Caki2 (cell line): ENCODE data around the gene EFCAB6. TPM values are rescaled to one million over a fixed set of nuclear protein-coding genes. Genes with fewer than 3 reads are reported as not detected.

Source experiments
- DNase-seq: peaks from one replicate; pipeline ENCODE4 v3.0.0-alpha.2; 2015; ENCODE audit warnings: low read depth
- in situ Hi-C: cut with HindIII; loops from 2 replicates; pipeline ENCODE4 v1.10.0; 2016; ENCODE audit warnings: low sequenced_read_pairs, low pct_unique_long_range_greater_than_20kb, mixed read lengths
- total RNA-seq: library from RNA; depleted of rRNA; stranded (reverse); fragments of >200 nt; shearing (Covaris generic); gene quantifications from 2 replicates; pipeline ENCODE4 v1.2.3, GENCODE V29; 2014; ENCODE audit warnings: low replicate concordance

EFCAB6 gene
- total RNA-seq, 1 experiment from 2014 or later: 0.98 TPM

DNA sequence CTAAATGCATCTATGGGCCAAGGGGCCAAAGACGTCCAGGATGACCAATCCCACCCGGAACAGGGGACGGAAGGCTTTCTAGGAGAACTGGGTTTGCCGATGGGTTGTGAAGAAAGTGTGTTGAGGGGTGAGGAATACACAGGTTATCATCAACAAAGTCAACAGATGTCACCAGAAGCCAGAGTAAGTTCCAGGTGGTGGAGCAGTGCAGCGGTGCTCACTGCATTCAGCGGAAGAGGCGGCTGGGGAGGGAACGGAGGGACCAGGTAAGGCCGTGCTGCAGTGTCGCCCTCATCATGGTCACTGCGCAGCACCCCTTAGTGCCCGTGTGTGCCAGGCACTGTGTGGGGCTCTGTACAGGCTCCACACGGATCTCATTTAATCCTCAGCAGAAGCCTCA, 176.0 kb downstream of the EFCAB6 start:
- no peak for DNase-seq
- in situ Hi-C loops: no loop called here

GRCh38 chr22:43635101-43635500, 177.0 kb downstream of the EFCAB6 start:
- no peak for DNase-seq
- in situ Hi-C loops: no loop called here

- in situ Hi-C loops: no loop called here
- DNase-seq: no peak
These were observed 177.8 kb downstream of the EFCAB6 start for GRCh38 chr22:43634316-43634715.

DNA sequence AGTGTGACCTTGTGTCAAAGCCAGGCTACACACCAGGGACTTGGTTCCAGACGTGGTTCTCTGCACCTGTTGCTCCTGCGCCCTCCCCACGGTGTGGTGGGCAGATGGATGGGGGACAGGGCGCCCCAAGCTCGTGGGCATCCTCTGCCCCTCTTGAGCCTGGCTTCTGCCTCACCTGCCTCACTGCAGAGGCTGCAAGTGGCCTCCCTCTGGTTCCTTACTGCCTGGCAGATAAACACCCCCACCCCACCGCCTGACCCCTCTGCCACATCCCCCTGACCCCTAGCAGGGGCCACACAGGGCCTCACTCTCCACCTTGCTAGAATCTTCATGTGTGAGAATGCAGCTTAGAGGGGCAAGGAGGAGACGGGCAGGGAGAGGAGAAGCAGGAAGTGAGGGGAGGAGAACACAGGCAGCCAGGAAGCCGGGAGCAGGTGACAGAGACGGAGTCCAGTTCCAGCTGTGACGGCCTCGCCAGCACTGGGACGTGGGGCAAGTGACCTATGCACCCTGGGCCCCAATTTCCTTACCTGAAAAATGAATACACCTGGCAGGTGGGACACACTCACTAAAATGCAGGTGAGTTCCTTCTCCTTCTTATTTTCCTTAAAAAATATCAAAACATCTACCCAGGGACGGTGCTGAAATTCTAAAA, 178.3 kb downstream of the EFCAB6 start:
- DNase-seq: no peak
- in situ Hi-C loops: no loop called here

DNA sequence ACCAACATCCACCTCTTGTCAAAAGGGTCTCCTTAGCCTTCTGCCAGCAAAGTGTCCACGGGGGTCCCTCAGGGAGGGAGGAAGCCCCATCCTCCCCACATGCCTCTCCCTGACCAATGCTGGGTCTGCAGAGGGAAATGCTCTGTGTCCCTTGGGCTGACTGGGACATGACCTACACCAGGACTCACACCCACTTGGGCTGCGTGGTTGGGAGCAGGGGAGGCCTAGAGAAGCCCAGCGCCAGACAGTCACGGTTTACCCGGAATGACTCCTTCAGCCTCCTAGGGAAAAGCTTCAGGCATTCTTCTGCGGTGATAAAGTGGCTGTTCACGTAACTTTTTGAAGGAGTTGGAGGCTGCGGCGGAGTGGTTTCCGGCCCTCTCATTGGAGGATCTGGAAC, 180.3 kb downstream of the EFCAB6 start:
- DNase-seq: no peak
- in situ Hi-C loops: no loop called here

- in situ Hi-C loops: no loop called here
- no peak for DNase-seq
These were observed 180.9 kb downstream of the EFCAB6 start for GRCh38 chr22:43631201-43631600.

DNA sequence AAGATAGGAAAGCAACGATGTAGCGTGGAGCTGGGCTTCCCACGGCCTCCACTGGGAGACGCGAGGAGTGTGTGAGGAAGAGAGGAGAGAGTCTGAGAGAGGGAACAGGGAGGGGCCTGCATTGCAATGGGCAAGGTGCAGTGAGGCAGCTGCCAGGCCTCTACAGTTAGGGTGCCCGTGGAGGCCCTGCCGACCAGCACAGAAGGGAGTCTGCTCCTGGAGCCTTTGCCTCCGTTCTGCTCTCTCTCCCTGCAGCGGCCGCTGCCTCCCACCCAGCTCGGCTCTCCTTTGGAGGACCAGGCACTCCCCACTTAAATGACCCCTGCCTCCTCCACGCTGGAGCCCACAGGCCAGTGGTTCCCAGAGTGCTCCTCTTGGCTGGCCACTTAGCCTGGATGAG, 181.7 kb downstream of the EFCAB6 start:
- in situ Hi-C loops: no loop called here
- DNase-seq: no peak

GRCh38 chr22:43628250-43628649, 183.9 kb downstream of the EFCAB6 start:
- DNase-seq: no peak
- in situ Hi-C loops: no loop called here

DNA sequence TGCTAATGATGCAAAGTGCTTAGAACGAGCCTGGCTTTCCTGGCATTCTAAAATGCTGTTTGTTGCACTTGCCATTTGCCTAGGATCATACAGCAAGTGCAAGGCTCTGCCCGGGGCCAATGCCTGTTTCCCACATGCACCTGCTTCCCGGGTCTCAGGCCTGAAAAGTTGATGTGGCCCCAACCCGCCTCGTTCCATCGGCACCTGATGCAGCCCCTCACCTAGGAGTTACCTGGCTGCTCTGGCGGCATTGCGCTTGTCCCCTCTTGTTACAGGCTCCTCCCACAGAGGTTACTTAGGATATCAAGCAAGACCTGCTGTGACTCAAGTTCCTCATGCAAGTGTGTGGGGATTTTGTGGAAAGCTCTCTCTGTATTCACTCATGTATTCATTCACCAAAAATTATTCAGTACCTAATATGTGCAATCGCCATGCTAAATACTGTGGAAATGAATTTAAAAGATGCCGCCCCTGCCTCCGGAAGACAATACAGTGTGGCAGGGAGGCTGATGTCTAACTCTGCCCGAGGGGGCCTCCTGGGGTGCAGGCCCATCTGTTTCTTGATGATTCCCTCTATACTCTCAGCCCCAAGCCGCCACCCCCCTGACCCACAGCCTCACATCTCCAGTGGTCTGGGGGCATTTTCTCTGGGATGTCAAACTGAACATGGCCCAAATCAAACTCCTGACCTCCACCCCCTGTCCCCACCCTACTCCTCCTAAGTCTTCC, 184.5 kb downstream of the EFCAB6 start:
- DNase-seq: no peak
- in situ Hi-C loops: no loop called here

- DNase-seq: peak; percentile 70
- in situ Hi-C loops: no loop called here
These were observed 186.9 kb downstream of the EFCAB6 start for GRCh38 chr22:43625242-43625641.

DNA sequence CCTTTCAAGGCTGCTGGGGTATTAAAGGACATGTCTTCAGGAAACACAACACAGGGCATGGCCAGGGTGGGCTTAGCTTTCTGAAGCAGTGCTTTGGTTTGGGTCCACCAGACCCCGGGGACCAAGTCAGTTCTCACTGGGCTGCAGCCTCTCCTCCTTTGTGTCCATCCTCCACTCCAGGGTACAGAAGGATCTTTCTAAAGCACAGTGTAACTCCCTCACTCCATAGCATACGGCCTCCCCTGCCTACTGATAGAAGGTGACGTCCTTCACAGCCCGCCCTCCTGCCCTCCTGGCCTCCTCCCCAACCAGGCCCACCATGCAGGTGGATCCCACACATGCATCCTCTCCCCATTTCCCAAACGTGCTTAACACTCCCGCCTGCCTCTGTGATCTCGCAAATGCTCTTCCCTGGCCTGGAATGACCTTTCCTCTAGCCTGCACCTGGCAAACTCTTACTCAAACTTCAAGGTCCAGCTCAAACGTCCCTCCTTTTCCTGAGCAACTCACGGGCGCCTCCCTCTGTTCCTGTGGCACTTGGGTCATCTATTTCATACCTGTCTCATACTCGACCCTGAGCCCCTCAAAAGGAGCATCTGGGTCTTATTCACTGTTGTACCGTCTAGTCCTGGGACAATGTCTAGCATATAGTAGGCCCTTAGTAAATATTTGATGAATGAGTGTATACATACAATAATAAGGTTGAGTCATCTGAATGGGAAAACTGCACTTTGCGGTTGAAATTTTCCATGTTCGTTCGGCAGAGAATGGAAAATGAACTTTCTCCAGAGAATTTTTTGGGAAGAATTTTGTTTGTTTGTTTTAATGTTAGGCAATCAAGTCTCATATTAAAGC, 187.7 kb downstream of the EFCAB6 start:
- DNase-seq: peak; percentile 66
- in situ Hi-C loops: no loop called here

DNA sequence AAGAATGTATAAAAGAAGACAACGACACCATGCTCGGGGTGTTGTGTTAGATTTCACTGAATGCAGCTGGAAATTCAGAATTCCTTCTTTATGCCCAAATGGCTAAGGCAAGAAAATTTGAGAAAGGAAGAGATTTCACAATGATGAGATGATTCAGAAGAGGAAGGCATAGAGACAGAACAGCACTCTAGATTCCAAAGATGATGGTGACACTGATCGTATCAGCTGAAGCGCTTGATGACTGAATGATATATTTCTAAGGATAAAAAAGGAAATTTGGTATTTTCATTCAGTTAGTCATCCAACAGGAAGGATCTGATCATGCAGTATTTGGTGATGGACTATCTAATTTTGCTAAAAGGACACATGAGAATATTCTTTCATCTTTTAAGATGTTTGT, 189.2 kb downstream of the EFCAB6 start:
- DNase-seq: no peak
- in situ Hi-C loops: no loop called here

- in situ Hi-C loops: no loop called here
- no peak for DNase-seq
These were observed 191.9 kb downstream of the EFCAB6 start for GRCh38 chr22:43620197-43620596.

GRCh38 chr22:43618517-43618916, 193.6 kb downstream of the EFCAB6 start:
- DNase-seq: no peak
- in situ Hi-C loops: no loop called here

DNA sequence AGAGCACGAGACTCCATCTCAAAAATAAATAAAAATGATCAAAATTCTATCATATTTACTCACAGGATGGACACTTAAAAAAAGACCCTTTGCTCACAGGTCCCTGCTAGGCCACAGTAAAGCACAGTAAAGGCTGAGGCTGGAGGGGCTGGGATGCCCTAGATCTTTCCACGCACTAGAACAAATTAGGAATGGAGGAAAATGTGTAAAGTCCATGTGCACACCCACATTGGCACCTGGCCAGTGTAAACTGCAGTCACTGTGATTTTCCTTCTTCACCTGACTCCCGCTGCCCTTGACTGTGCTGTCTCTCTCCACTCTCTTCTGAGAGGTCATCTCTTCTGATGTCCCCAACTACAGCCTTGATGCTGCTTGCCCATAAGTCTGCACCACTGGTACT, 195.5 kb downstream of the EFCAB6 start:
- in situ Hi-C loops: no loop called here
- no peak for DNase-seq

DNA sequence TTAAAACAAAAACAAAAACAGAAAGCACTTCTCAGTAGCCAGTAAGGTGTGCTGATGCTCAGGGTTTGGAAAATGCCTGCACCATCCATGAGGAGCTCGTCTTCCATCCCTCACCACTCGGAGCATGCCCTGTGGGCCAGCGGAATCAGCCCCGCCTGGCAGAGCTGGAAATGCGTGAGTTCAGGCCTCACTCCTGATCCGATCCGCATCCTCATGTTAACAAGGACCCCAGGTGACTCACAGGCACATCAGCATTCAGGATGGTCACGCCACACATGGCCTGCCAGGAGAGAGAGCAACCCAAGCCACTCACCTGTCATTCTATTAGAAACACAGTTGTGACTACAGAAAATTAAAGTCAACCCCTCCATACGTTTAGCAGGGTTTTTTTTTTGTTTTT, 211.8 kb downstream of the EFCAB6 start:
- DNase-seq: no peak
- in situ Hi-C loops: no loop called here

DNA sequence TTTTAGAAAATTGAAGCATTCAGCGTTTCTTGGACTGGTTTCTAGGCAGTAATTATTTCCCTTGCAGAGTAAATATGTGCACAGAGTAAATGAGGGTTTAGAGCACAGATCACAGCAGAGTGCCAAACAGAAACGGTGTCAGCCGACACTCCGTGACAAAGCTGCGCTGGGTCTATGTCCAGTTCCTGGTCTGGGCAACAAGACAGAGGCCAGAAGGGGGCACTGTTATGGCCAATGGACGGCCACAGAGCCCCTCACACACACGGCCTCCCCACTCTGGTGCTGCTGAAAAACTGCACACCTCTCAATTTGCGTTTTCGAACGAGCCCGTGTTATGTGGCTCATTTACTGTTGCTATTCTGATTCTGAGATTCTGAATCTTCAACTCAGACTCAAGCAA, 219.6 kb downstream of the EFCAB6 start:
- no peak for DNase-seq
- in situ Hi-C loops: no loop called here

GRCh38 chr22:43591380-43591779, 220.7 kb downstream of the EFCAB6 start:
- DNase-seq: no peak
- in situ Hi-C loops: no loop called here

- in situ Hi-C loops: no loop called here
These were observed 224.5 kb downstream of the EFCAB6 start for GRCh38 chr22:43587574-43587973.

More at GRCh38 chr22:43587574-43587973, 224.5 kb downstream of the EFCAB6 start:
- peak; percentile 41 for DNase-seq
